K562 (cell line): ENCODE measurements around the gene SPTBN4. TPM values are rescaled to one million over a fixed set of nuclear protein-coding genes. Genes with fewer than 3 reads are reported as not detected.

Source experiments
- BRCA1 ChIP-seq, 2 experiments: fragments of 450-650 bp in 1 of 2; sonication (generic) in 1 of 2; formaldehyde crosslinking in 1 of 2; IDR thresholded peaks; 2 replicates each; pipeline versions ENCODE4 v1.5.0 to v1.6.1; 2017 to 2020; ENCODE audit warnings: mild to moderate bottlenecking in 1 of 2, missing genetic modification reagents in 1 of 2
- DACH1 ChIP-seq: fragments of 450-650 bp; IDR thresholded peaks from 2 replicates; pipeline ENCODE4 v1.6.1; 2018; ENCODE audit not compliant: partially characterized antibody
- DDX20 ChIP-seq: fragments of 450-650 bp; IDR thresholded peaks from 2 replicates; pipeline ENCODE4 v1.6.1; 2016; ENCODE audit warnings: missing genetic modification characterization, low read depth, mild to moderate bottlenecking, missing compliant biosample characterization, moderate library complexity
- DNMT1 ChIP-seq: fragments of 450-650 bp; IDR thresholded peaks from 2 replicates; pipeline ENCODE4 v1.6.1; 2016; ENCODE audit warnings: antibody characterized with exemption, mild to moderate bottlenecking
- ELF4 ChIP-seq: fragments of 450-650 bp; formaldehyde crosslinking; IDR thresholded peaks from 2 replicates; pipeline ENCODE4 v1.4.0; 2022; ENCODE audit warnings: missing genetic modification characterization
- ESRRA ChIP-seq: fragments of 450-650 bp; IDR thresholded peaks from 2 replicates; pipeline ENCODE4 v1.6.1; 2014; ENCODE audit warnings: low read depth, mild to moderate bottlenecking, moderate library complexity, borderline replicate concordance
- ESRRB ChIP-seq: fragments of 250-450 bp; sonication (Bioruptor Pico); IDR thresholded peaks from 2 replicates; pipeline ENCODE4 v1.5.0; 2020; ENCODE audit warnings: mild to moderate bottlenecking, moderate library complexity, borderline replicate concordance
- FUS ChIP-seq: fragments of 200-400 bp; formaldehyde crosslinking; optimal IDR thresholded peaks from 2 replicates; pipeline ENCODE3; 2017; ENCODE audit warnings: low read depth, low read length
- HCFC1 ChIP-seq: IDR thresholded peaks from 2 replicates; pipeline ENCODE4 v1.6.1; 2012; ENCODE audit warnings: low read depth, low read length, improper control_type of control experiment
- HDGF ChIP-seq: fragments of 450-650 bp; IDR thresholded peaks from 2 replicates; pipeline ENCODE4 v1.6.1; 2016
- KLF16 ChIP-seq: IDR thresholded peaks from 2 replicates; pipeline ENCODE4 v1.6.1; 2016; ENCODE audit warnings: antibody characterized with exemption
- POLR2B ChIP-seq: fragments of 450-650 bp; IDR thresholded peaks from 2 replicates; pipeline ENCODE4 v1.6.1; 2018; ENCODE audit warnings: low read depth; ENCODE audit not compliant: partially characterized antibody
- RBM25 ChIP-seq: fragments of 200-400 bp; formaldehyde crosslinking; IDR thresholded peaks from 2 replicates; pipeline ENCODE4 v1.6.1; 2018; ENCODE audit warnings: low read length, low read depth, moderate library complexity; ENCODE audit not compliant: severe bottlenecking
- SIRT6 ChIP-seq: IDR thresholded peaks from one replicate; pipeline ENCODE4 v1.6.1; 2012; ENCODE audit warnings: low read depth, mild to moderate bottlenecking, control low read depth, inconsistent platforms, low read length, moderate library complexity
- SREBF1 ChIP-seq: fragments of 150-350 bp; IDR thresholded peaks from 2 replicates; pipeline ENCODE4 v1.6.1; 2014; ENCODE audit warnings: antibody characterized with exemption, low read depth, low read length, borderline replicate concordance
- STAT5A ChIP-seq: IDR thresholded peaks from 2 replicates; pipeline ENCODE4 v1.6.1; 2012; ENCODE audit warnings: low read length, inconsistent platforms, borderline replicate concordance
- TEAD1 ChIP-seq, 2 experiments: fragments of 450-650 bp in 1 of 2; sonication (generic) in 1 of 2; formaldehyde crosslinking; IDR thresholded peaks; 2 replicates each; pipeline versions ENCODE4 v1.4.0 to v1.8.0; 2020 to 2022; ENCODE audit warnings: mild to moderate bottlenecking in 2 of 2, missing genetic modification reagents in 1 of 2
- XRCC5 ChIP-seq: fragments of 200-400 bp; formaldehyde crosslinking; IDR thresholded peaks from 2 replicates; pipeline ENCODE4 v1.6.1; 2017; ENCODE audit warnings: low read depth, mild to moderate bottlenecking, low read length
- ZNF217 ChIP-seq: sonication (generic); formaldehyde crosslinking; IDR thresholded peaks from 2 replicates; pipeline ENCODE4 v1.8.0; 2022; ENCODE audit warnings: mild to moderate bottlenecking, missing genetic modification reagents
- ZNF3 ChIP-seq: fragments of 250-450 bp; sonication (Bioruptor Pico); IDR thresholded peaks from 2 replicates; pipeline ENCODE4 v1.5.0; 2021; ENCODE audit warnings: mild to moderate bottlenecking, moderate library complexity
- polyA plus RNA-seq, 8 experiments: library from polyadenylated mRNA; depleted of rRNA in 4 of 8; stranded (reverse) in 5 of 8; unstranded in 3 of 8; fragments of >200 nt; fragmentation: Nextera tagmentation in 2 of 8; fragmentation: Illumina TruSeq in 1 of 8; extraction: Ambion mirVana in 2 of 8; extraction: Trizol in 1 of 8; gene quantifications; 2 replicates each; pipeline versions ENCODE4 v1.2.1 to v1.2.3, GENCODE V29; 2011 to 2014; ENCODE audit warnings: inconsistent platforms in 1 of 8, missing spikeins in 1 of 8
- total RNA-seq, 7 experiments: library from RNA; depleted of rRNA in 6 of 7; stranded (reverse); fragments of >200 nt in 6 of 7; fragmentation: Illumina TruSeq in 2 of 7; extraction: Trizol in 2 of 7; gene quantifications; 2 replicates each; pipeline versions ENCODE4 v1.2.1 to v1.2.3, GENCODE V29; 2011 to 2021; ENCODE audit warnings: low replicate concordance in 1 of 7
- TF ChIP-seq, protein P1 (sequence below), 2 experiments: fragments of 450-650 bp; IDR thresholded peaks; 2 replicates each; pipeline ENCODE4 v1.6.1; 2018; ENCODE audit warnings: mild to moderate bottlenecking in 2 of 2, low read depth in 1 of 2; ENCODE audit not compliant: partially characterized antibody in 2 of 2
- TF ChIP-seq, protein P2 (sequence below): IDR thresholded peaks from 2 replicates; pipeline ENCODE4 v1.6.1; 2011; ENCODE audit not compliant: insufficient read length; ENCODE audit errors: extremely low read depth
- TF ChIP-seq, protein P3 (sequence below): sonication (generic); formaldehyde crosslinking; IDR thresholded peaks from 2 replicates; pipeline ENCODE4 v1.8.0; 2022; ENCODE audit warnings: mild to moderate bottlenecking, missing genetic modification reagents

SPTBN4 gene
- total and polyA plus RNA-seq, 9 of the 15 experiments (the other 6 are each of a cell fraction or from before 2014, with no cell fraction given), result 0.01 to 1.5 (median 0.86) TPM

DNA sequence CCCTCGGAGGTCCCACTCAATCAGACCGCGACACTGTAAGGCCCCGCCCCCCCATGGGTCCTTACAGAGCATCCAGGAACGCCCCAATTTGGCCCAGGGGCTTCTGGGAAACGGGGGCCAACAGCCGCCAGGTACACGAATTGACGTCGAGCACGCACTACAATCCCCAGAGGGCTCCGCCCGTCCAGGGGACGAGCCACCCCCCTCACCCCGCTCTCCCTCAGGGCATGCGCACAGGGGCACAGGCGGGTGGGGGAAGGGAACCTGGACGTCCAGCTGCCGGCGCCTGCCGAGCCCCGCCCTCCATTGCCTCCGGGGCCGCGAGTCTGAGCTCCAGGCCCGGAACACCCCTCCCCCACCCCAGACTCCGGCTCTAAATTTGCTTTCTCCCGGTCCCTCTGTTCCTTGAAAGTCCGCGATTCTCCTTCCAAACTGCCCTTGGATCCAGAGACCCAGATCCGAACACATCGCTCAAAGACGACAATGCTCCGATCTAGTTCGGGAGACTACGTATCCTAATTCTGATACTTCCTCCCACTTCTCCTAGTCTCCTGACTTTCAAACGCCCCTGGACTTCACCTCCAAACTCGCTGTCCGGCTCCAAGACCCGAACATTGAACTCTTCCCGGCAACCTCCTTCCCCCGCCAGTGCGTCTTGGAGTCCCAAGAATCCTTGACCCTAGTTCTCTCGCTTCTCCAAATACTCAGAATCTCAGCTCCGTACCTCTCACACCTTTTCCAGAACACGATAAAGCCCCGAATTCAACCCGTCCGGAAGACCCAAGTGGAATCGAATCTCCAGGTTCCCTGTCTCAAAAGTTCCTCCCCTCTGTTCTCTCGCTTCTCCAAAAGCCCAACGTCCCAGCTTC is 23.4 kb upstream of the SPTBN4 start (continued):
- TF ChIP-seq, protein P1, sequence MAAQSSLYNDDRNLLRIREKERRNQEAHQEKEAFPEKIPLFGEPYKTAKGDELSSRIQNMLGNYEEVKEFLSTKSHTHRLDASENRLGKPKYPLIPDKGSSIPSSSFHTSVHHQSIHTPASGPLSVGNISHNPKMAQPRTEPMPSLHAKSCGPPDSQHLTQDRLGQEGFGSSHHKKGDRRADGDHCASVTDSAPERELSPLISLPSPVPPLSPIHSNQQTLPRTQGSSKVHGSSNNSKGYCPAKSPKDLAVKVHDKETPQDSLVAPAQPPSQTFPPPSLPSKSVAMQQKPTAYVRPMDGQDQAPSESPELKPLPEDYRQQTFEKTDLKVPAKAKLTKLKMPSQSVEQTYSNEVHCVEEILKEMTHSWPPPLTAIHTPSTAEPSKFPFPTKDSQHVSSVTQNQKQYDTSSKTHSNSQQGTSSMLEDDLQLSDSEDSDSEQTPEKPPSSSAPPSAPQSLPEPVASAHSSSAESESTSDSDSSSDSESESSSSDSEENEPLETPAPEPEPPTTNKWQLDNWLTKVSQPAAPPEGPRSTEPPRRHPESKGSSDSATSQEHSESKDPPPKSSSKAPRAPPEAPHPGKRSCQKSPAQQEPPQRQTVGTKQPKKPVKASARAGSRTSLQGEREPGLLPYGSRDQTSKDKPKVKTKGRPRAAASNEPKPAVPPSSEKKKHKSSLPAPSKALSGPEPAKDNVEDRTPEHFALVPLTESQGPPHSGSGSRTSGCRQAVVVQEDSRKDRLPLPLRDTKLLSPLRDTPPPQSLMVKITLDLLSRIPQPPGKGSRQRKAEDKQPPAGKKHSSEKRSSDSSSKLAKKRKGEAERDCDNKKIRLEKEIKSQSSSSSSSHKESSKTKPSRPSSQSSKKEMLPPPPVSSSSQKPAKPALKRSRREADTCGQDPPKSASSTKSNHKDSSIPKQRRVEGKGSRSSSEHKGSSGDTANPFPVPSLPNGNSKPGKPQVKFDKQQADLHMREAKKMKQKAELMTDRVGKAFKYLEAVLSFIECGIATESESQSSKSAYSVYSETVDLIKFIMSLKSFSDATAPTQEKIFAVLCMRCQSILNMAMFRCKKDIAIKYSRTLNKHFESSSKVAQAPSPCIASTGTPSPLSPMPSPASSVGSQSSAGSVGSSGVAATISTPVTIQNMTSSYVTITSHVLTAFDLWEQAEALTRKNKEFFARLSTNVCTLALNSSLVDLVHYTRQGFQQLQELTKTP (IDR thresholded peaks at IDR 0.05; ENCODE audit: low read depth in 1 of 2, partially characterized antibody in 2 of 2), result peak in 1 of 2 experiments; percentile 94
- no peak for TF ChIP-seq SIRT6
- TF ChIP-seq, protein P2, sequence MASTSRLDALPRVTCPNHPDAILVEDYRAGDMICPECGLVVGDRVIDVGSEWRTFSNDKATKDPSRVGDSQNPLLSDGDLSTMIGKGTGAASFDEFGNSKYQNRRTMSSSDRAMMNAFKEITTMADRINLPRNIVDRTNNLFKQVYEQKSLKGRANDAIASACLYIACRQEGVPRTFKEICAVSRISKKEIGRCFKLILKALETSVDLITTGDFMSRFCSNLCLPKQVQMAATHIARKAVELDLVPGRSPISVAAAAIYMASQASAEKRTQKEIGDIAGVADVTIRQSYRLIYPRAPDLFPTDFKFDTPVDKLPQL, result no peak
- TF ChIP-seq HCFC1, result peak; percentile 96
- TF ChIP-seq TEAD1 (CRISPR knock-in tag; IDR thresholded peaks at IDR 0.05), result no peak; a peak in 1 of 4 replicates
- peak; percentile 58 for TF ChIP-seq DACH1
- peak; percentile 60 for TF ChIP-seq ESRRA
- no peak for TF ChIP-seq KLF16
- TF ChIP-seq ZNF217 (CRISPR knock-in tag), result no peak
- TF ChIP-seq BRCA1 (IDR thresholded peaks at IDR 0.05), result no peak
- no peak for TF ChIP-seq BRCA1 (CRISPR knock-in tag; IDR thresholded peaks at IDR 0.05)
- TF ChIP-seq ESRRB, result no peak
- no peak for TF ChIP-seq ZNF3
- TF ChIP-seq DNMT1, result 0 out of 2 replicates have a peak, but pooled peaks have one; percentile 63
- TF ChIP-seq STAT5A, result 0 out of 2 replicates have a peak, but pooled peaks have one; percentile 6
- no peak for TF ChIP-seq FUS
- TF ChIP-seq SREBF1, result 0 out of 2 replicates have a peak, but pooled peaks have one; percentile 25
- no peak for TF ChIP-seq RBM25
- TF ChIP-seq POLR2B, result no peak
- TF ChIP-seq HDGF, result no peak
- TF ChIP-seq ELF4 (CRISPR knock-in tag), result no peak; the same call in 1 of the 2 replicates
- peak; percentile 33 for TF ChIP-seq XRCC5
- no peak for TF ChIP-seq DDX20
- TF ChIP-seq, protein P3, sequence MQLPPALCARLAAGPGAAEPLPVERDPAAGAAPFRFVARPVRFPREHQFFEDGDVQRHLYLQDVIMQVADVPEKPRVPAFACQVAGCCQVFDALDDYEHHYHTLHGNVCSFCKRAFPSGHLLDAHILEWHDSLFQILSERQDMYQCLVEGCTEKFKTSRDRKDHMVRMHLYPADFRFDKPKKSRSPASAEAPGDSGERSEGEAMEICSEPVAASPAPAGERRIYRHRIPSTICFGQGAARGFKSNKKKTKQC (CRISPR knock-in tag), result no peak
